Measurements from ENCODE around the gene CLIC5.

DNA sequence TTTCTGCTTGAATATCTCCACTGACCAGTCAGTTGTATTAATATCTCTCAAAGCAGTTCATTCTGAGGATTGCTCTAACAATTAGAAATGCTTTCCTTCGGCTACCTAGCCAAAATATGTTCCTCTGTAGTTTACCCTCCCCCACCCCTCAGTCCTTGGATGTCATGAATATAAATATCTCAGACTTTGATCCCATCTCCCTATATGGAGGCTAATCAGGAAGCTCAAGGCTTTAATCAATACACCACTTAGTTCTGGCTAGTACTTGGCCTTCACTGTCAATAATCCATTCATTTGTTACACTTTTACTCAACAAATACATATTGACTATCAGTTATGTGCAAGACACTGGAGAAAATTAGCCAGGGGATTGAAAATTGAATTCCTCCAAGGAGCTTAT lies 60.1 kb downstream of the CLIC5 start:
- TF ChIP-seq EZH2 (IDR thresholded peaks at IDR 0.05; ENCODE audit: low read depth, low read length, severe bottlenecking) (no peak), JUND (IDR thresholded peaks at IDR 0.05; ENCODE audit: low read length) (no peak), NRF1 (IDR thresholded peaks at IDR 0.05; ENCODE audit: low read depth, low read length) (no peak)

Data from H1 (cell line).